GM19193 (cell line): ENCODE data around the gene HSPA9.

Experiments used
- POLR2A ChIP-seq: IDR thresholded peaks from 4 replicates; pipeline ENCODE4 v1.6.1; 2011; ENCODE audit not compliant: insufficient read depth, insufficient read length; ENCODE audit errors: extremely low read depth

HSPA9 gene

DNA sequence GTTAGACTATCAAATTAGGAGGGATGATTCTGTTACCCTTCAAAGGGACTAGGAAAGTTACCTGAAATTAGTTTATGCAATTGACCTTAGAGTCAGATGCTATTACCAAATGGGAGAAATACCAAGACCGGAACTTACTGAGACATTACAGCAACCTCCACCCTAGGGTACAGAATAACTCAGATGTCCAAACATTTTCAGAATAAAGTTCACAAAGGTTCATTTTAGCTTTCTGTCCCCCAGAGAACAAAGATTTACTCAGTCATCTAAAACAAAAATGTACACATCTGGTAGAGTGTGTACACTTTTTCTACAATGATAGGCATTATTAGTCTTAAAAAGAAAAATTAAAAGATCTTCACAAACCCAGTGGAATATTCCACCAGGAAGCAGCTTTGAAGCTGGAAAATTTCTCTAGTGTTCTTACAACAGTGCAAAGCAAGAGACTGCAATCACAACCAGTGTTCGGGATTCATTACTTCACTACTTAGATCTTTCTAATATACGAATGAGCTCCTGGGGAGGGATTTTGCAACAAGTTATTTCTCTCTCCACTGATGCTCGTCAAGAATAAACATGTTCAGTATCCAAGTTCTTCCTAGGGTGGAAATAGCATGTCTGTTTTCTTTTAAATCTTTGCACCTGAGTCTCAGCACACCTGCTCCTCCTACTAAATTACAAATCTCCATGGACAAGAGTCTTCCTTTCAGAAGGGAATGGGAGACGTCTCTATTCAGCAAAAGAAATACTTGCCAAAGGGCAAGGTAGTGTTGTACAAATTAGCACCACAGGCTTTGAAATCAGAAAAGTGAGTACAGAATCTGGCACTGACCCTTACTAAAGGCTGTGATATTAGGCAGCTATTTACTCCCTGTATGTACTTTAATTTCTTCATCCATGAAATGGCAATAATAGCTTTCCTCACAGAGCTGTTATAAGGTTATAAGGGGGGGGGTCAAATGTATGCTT lies 40.9 kb downstream of the HSPA9 start:
- TF ChIP-seq POLR2A = no peak

GRCh38 chr5:138529812-138530211 lies 45.4 kb downstream of the HSPA9 start:
- TF ChIP-seq POLR2A = no peak

DNA sequence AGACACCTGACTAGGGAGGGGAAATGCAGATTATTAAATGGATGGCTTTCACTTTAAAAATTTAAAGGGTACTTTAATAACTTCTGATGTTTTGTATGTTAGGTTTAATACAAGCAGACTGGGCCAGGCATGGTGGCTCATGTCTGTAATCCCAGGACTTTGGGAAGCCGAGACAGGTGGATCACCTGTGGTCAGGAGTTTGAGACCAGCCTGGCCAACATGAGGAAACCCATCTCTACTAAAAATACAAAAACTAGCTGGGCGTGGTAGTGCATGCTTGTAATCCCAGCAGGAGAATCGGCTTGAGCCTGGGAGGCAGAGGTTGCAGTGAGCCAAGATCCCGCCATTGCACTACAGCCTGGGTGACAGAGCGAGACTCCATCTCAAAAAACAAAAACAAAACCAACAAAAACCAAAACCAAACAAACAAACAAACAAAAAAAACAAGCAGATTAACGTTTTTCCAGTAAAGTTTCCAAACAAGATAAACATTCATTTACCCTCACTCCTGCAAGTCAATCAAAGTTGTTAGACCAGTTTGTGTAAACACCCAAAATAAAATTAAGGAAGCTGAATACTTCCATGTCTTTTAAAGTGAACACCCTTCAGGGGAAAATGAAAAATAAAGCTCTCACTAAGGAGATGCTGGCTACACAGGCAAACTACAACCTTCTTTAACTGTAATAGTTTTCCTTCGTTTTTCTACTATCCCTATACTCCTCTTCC lies 46.3 kb downstream of the HSPA9 start:
- no peak for TF ChIP-seq POLR2A

GRCh38 chr5:138528208-138528607 lies 47.0 kb downstream of the HSPA9 start:
- TF ChIP-seq POLR2A = no peak

- no peak for TF ChIP-seq POLR2A
Measured at GRCh38 chr5:138527170-138527569, 48.0 kb downstream of the HSPA9 start.

DNA sequence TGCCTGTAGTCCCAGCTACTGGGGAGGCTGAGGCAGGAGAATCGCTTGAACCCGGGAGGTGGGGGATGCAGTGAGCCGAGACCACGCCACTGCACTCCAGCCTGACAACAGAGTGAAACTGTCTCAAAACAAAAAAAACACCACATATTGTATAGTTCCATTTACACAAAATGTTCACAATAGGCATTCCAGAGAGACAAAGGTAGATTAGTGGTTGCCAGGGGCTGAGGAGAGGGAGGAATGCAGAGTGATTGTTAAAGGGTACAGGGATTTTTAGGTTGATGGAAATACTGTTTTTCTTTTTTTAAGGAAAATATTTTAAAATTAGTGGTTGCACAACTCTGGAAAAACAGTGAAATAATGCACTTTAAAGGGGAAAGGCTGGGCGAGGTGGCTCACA lies 51.8 kb downstream of the HSPA9 start:
- no peak for TF ChIP-seq POLR2A

DNA sequence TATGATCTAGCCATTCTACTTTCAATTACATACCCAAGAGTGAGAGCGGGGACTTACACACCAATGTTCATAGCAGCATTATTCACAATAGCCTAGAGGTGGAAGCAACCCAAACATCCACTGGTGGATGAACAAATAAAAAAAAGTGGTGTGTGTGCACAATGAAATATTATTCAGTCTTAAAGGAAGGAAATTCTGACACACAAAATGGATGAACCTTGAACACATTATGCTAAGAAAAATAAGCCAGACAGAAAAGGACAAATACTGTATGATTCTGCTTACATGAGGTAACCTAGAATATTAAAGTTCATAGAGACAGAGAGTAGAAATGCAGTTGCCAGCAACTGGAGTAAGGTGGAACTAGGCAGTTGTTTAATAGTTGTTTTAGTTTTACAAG lies 54.2 kb downstream of the HSPA9 start:
- no peak for TF ChIP-seq POLR2A

DNA sequence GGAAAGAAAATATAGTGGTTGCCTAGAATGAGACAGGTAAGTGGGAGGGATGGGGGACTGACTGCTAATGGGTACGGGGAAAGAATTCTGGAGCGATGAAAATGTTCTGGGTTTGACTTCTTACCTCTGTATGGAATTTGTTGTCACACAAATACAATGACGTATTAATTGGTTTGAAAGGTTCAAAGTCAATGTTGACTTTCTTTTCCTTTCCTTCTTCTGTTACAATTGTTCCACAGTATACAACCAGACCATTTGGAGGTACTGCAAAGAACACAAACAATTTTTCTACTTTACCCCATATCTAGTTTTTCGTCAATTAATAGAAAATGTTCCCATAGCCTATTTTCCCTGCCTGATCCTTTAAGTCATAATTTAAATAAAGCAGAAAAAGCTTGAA lies 57.8 kb downstream of the HSPA9 start:
- TF ChIP-seq POLR2A = no peak

DNA sequence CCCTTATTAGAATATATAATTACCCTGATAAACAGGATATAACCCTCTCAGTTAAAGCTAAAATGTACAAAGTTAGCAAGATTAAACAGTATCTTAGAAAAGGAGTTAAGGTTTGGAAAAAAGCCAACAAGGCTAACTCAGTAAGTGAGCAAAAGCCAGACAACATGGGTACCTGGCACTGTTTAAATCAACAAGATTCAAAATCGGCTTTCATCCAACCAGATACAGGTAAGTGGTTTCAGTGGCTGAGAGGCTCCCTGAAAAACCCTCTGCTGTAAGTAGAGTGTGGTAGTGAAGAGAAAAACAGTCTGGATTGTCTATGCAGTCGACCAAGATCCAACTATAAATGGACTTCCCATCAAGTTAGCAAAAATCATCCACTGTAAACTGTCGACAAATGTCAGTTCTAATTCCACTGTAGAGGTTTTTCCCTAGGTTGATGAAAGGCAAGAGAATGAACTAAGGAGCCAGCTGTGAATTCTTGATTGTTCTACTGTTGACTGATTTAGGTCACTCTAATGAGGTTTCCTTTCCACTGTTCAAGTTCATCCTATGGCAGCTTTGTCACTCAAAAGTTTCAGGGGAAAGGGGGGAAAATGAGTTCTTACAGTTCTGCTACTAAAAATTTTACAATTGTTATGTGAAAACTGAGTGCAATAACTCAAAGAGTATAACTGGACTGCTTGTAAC lies 59.5 kb downstream of the HSPA9 start:
- TF ChIP-seq POLR2A = no peak

- TF ChIP-seq POLR2A = no peak
Measured at GRCh38 chr5:138514021-138514420, 61.2 kb downstream of the HSPA9 start.

- no peak for TF ChIP-seq POLR2A
Measured at GRCh38 chr5:138508958-138509357, 66.2 kb downstream of the HSPA9 start.

DNA sequence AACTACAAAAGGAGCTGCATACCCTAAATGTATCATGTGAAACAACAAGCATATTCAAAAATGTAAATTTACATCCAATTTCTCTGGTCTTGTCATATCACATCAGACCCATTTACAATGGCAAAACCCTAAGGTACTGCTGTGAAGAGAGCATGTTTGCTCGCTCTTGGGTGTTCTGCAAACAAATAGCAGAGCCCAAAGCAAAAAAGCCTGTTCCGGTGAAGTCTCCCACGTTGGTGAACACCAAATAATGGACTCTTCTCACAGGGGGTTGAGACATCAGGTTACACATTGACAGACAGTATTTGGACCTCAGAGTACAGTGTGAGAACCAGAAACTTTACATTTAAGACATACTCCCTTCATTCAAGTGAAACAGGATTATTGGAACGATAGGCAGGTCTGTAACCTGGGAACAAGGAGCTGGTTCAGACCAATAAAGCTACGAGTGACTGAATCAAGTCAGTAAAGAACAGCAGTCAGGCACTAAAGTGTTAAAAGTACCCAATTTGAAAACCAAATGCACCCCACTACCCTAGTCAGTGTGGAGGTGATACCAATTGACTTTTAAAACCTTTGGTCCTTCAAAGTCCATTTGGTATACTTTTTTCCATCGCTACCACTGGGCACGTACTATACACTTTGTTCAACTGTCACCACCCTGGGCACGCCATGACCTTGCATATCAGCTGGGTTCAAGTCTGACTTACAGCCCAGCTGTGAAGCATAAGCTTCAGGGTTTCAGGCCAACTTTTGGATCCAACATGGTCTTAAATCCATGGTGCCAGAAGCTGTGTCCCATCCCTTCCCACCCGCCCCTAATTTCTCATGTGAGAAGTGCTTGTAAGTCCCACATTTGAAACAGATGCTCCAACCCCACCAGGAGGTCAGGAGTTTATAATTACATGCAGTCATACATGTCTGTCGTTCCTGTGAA lies 68.6 kb downstream of the HSPA9 start:
- no peak for TF ChIP-seq POLR2A

GRCh38 chr5:138504799-138505198 lies 70.4 kb downstream of the HSPA9 start:
- no peak for TF ChIP-seq POLR2A
